VCaP (cell line): ENCODE measurements around the gene VCL.

Source experiments
- H3K27ac ChIP-seq: fragments of 450-650 bp; 2 replicates; pipeline ENCODE4 v1.5.1; 2017
- CTCF ChIP-seq: fragments of 450-650 bp; conservative IDR thresholded peaks from 2 replicates; pipeline ENCODE4 v1.5.1; 2017; ENCODE audit warnings: mild to moderate bottlenecking, moderate library complexity

VCL gene

GRCh38 chr10:74165530-74165901, 167.6 kb downstream of the VCL start:
- H3K27ac ChIP-seq = no peak overlapping the region
- no peak for TF ChIP-seq CTCF

- TF ChIP-seq CTCF = no peak
- H3K27ac ChIP-seq = no peak overlapping the region
Measured at GRCh38 chr10:74167443-74167842, 169.5 kb downstream of the VCL start.
